Measurements from ENCODE around the gene TMTC1. TPM values are rescaled to one million over a fixed set of nuclear protein-coding genes. Genes with fewer than 3 reads are reported as not detected.

TMTC1 gene
- total and polyA plus RNA-seq, 10 donors: 3.4 to 210 (median 137) TPM

- Histone ChIP-seq H3K36me3 (no peaks in the 10 kb centered on the region), H3K9me3 (no peaks in the 10 kb centered on the region), H3K27ac (no peak overlapping the region), H3K27me3 (replicated peaks in 1 of 7) (no peaks in the 10 kb centered on the region), H3K4me3 (no peak overlapping the region), H3K4me1 (peaks cover 0 to 24% (median 5%) of the 10 kb centered on the region in 6 donors)
- no peak for TF ChIP-seq POLR2A (IDR thresholded peaks at IDR 0.05)
- no peak for TF ChIP-seq CTCF (IDR thresholded peaks at IDR 0.05 in 8 of 11, conservative IDR thresholded peaks at IDR 0.05 in 3 of 11)
- TF ChIP-seq POLR2AphosphoS5 (IDR thresholded peaks at IDR 0.05): no peak
- DNase-seq: no peak
- intact Hi-C loops (cut with DNase I; ENCODE audit: low total_unique reads): no loop called here
- WGBS, 5 donors: 72 to 87% (median 74%) methylated on average over 2 of the region's 2 CpGs
These were observed 72.4 kb downstream of the TMTC1 start for GRCh38 chr12:29711381-29711780.

- WGBS, 5 donors: 65 to 81% (median 74%) methylated on average over 5 of the region's 5 CpGs
- no peak overlapping the region for H3K27ac ChIP-seq
- H3K36me3 ChIP-seq: peaks cover 0 to 5% (median 0%) of the 10 kb centered on the region in 6 donors
- no peak for TF ChIP-seq CTCF (IDR thresholded peaks at IDR 0.05 in 8 of 11, conservative IDR thresholded peaks at IDR 0.05 in 3 of 11)
- no peak for TF ChIP-seq POLR2A (IDR thresholded peaks at IDR 0.05)
- no peak for TF ChIP-seq POLR2AphosphoS5 (IDR thresholded peaks at IDR 0.05)
- no peaks in the 10 kb centered on the region for H3K9me3 ChIP-seq
- H3K27me3 ChIP-seq (replicated peaks in 1 of 7): no peaks in the 10 kb centered on the region
- no peak for DNase-seq
- peaks cover 0 to 27% (median 5%) of the 10 kb centered on the region in 6 donors for H3K4me1 ChIP-seq
- intact Hi-C loops (cut with DNase I; ENCODE audit: low total_unique reads): no loop called here
- H3K4me3 ChIP-seq: no peak overlapping the region
These were observed 73.6 kb downstream of the TMTC1 start for GRCh38 chr12:29710104-29710503.

GRCh38 chr12:29709496-29710040 is 74.2 kb downstream of the TMTC1 start:
- peaks cover 0 to 10% (median 0%) of the 10 kb centered on the region in 6 donors for H3K36me3 ChIP-seq
- intact Hi-C loops (cut with DNase I; ENCODE audit: low total_unique reads): no loop called here
- WGBS, 5 donors: 77 to 86% (median 83%) methylated on average over 3 of the region's 3 CpGs
- no peak overlapping the region for H3K4me3 ChIP-seq
- H3K27me3 ChIP-seq (replicated peaks in 1 of 7): no peaks in the 10 kb centered on the region
- H3K27ac ChIP-seq: no peak overlapping the region
- no peak for DNase-seq
- peaks cover 0 to 27% (median 5%) of the 10 kb centered on the region in 6 donors for H3K4me1 ChIP-seq
- no peak for TF ChIP-seq CTCF (IDR thresholded peaks at IDR 0.05 in 8 of 11, conservative IDR thresholded peaks at IDR 0.05 in 3 of 11)
- TF ChIP-seq POLR2AphosphoS5 (IDR thresholded peaks at IDR 0.05): no peak
- no peak for TF ChIP-seq POLR2A (IDR thresholded peaks at IDR 0.05)
- no peaks in the 10 kb centered on the region for H3K9me3 ChIP-seq

- Histone ChIP-seq H3K36me3 (peaks cover 0 to 15% (median 0%) of the 10 kb centered on the region in 6 donors), H3K27ac (no peak overlapping the region), H3K4me3 (no peak overlapping the region), H3K27me3 (replicated peaks in 1 of 7) (no peaks in the 10 kb centered on the region), H3K4me1 (peaks cover 0 to 27% (median 5%) of the 10 kb centered on the region in 6 donors), H3K9me3 (no peaks in the 10 kb centered on the region)
- no peak for DNase-seq
- intact Hi-C loops (cut with DNase I; ENCODE audit: low total_unique reads): no loop called here
- TF ChIP-seq CTCF (IDR thresholded peaks at IDR 0.05 in 8 of 11, conservative IDR thresholded peaks at IDR 0.05 in 3 of 11): no peak
- TF ChIP-seq POLR2AphosphoS5 (IDR thresholded peaks at IDR 0.05): no peak
- TF ChIP-seq POLR2A (IDR thresholded peaks at IDR 0.05): no peak
These were observed 74.7 kb downstream of the TMTC1 start for GRCh38 chr12:29709054-29709453.

Measured in spleen (tissue), 11 donors.